Measurements from ENCODE around the gene CAPN1.
A peak's percentile ranks its signal among the peaks of the same experiment; 100 is the strongest.

- TF ChIP-seq CHD4 (IDR thresholded peaks at IDR 0.05; ENCODE audit: insufficient read depth, insufficient replicate concordance, low read depth, low read length, poor library complexity, severe bottlenecking) = no peak
- no peak for TF ChIP-seq E2F5 (CRISPR knock-in tag; IDR thresholded peaks at IDR 0.05)
- TF ChIP-seq HDAC1 (IDR thresholded peaks at IDR 0.05) = peak in 1 of 2 experiments; percentile 6; a peak in 1 of 4 replicates
- no peak for TF ChIP-seq ZHX1 (conservative IDR thresholded peaks at IDR 0.05; ENCODE audit: low read length)
- TF ChIP-seq EZH2 (IDR thresholded peaks at IDR 0.05; ENCODE audit: borderline replicate concordance, low read depth, low read length) = no peak
- no peak for TF ChIP-seq REST (IDR thresholded peaks at IDR 0.05; ENCODE audit: borderline replicate concordance)
- TF ChIP-seq REST (CRISPR knock-in tag; IDR thresholded peaks at IDR 0.05; ENCODE audit: low read depth) = no peak
- TF ChIP-seq JUND (IDR thresholded peaks at IDR 0.05; ENCODE audit: borderline replicate concordance, low read depth, low read length) = no peak; the same call in 1 of the 2 replicates
- no peak; the same call in 2 of the 3 replicates for TF ChIP-seq JUND (tag; IDR thresholded peaks at IDR 0.05; ENCODE audit: borderline replicate concordance, low read depth, low read length)
- TF ChIP-seq CBFB (CRISPR knock-in tag; IDR thresholded peaks at IDR 0.05) = no peak
- peak; percentile 35; the same call in 1 of the 2 replicates for TF ChIP-seq HMGXB4 (CRISPR knock-in tag; IDR thresholded peaks at IDR 0.05)
- no peak for TF ChIP-seq TSHZ1 (CRISPR knock-in tag; IDR thresholded peaks at IDR 0.05)
These were observed 46.6 kb upstream of the CAPN1 start for GRCh38 chr11:65134952-65135632.

All from K562 (cell line).